Neutrophil (primary cell): ENCODE measurements around the gene TAOK3.

ENCODE experiments used
- H3K27ac ChIP-seq: fragments of 200-600 bp; sonication (generic); 2 replicates; pipeline ENCODE4 v1.5.1; 2016; ENCODE audit warnings: mild to moderate bottlenecking, moderate library complexity
- H3K27me3 ChIP-seq: fragments of 200-600 bp; sonication (generic); 2 replicates; pipeline ENCODE4 v1.6.0; 2016; ENCODE audit warnings: mild to moderate bottlenecking
- H3K36me3 ChIP-seq: fragments of 200-600 bp; sonication (generic); 2 replicates; pipeline ENCODE4 v1.5.1; 2017
- H3K4me1 ChIP-seq, 2 experiments: fragments of 200-600 bp in 1 of 2; sonication (generic) in 1 of 2; 1 replicate in 1 of 2; 2 replicates in 1 of 2; pipeline versions ENCODE4 v1.5.1 to v1.6.1; 2013 to 2016; ENCODE audit warnings: low read depth in 1 of 2, low read length in 1 of 2, mild to moderate bottlenecking in 1 of 2, moderate library complexity in 1 of 2; ENCODE audit not compliant: control insufficient read depth in 1 of 2, insufficient read depth in 1 of 2
- H3K4me3 ChIP-seq, 2 experiments: fragments of 200-600 bp in 1 of 2; sonication (generic) in 1 of 2; 1 replicate in 1 of 2; 2 replicates in 1 of 2; pipeline ENCODE4 v1.5.1; 2013 to 2016; ENCODE audit warnings: low read depth in 1 of 2, low read length in 1 of 2, mild to moderate bottlenecking in 1 of 2, moderate library complexity in 1 of 2
- H3K9me3 ChIP-seq: fragments of 200-600 bp; sonication (generic); 2 replicates; pipeline ENCODE4 v1.5.1; 2016
- TF ChIP-seq, protein P1 (sequence below): fragments of 200-600 bp; sonication (generic); IDR thresholded peaks from 2 replicates; pipeline ENCODE4 v1.5.1; 2016; ENCODE audit warnings: antibody characterized with exemption

TAOK3 gene

DNA sequence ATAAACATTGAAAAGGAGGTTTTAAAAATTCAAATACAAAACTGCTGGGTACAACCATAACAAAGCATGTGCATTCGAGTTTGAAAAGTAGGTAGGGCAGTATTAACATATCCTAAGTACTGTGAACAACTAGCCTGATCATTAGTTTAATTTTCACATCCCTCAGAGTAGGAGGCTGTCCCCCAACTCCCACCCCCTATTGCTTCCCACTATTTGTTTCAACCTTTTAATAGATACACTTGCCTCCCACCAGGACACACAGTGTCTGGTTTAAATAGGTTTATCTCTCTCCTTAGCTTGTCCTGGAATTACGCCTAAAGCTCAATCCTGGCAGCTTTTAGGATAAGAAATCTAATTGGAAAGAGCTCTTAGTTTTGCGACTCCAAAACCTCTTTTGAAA lies 2.1 kb downstream of the TAOK3 start:
- H3K27ac ChIP-seq: no peak overlapping the region
- TF ChIP-seq, protein P1, sequence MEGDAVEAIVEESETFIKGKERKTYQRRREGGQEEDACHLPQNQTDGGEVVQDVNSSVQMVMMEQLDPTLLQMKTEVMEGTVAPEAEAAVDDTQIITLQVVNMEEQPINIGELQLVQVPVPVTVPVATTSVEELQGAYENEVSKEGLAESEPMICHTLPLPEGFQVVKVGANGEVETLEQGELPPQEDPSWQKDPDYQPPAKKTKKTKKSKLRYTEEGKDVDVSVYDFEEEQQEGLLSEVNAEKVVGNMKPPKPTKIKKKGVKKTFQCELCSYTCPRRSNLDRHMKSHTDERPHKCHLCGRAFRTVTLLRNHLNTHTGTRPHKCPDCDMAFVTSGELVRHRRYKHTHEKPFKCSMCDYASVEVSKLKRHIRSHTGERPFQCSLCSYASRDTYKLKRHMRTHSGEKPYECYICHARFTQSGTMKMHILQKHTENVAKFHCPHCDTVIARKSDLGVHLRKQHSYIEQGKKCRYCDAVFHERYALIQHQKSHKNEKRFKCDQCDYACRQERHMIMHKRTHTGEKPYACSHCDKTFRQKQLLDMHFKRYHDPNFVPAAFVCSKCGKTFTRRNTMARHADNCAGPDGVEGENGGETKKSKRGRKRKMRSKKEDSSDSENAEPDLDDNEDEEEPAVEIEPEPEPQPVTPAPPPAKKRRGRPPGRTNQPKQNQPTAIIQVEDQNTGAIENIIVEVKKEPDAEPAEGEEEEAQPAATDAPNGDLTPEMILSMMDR: no peak
- H3K27me3 ChIP-seq: no peaks in the 10 kb centered on the region
- no peaks in the 10 kb centered on the region for H3K36me3 ChIP-seq
- peak overlapping the region; percentile 79 to 83 for H3K4me3 ChIP-seq
- H3K4me1 ChIP-seq: peaks cover 41 to 42% of the 10 kb centered on the region in 2 experiments
- no peaks in the 10 kb centered on the region for H3K9me3 ChIP-seq

DNA sequence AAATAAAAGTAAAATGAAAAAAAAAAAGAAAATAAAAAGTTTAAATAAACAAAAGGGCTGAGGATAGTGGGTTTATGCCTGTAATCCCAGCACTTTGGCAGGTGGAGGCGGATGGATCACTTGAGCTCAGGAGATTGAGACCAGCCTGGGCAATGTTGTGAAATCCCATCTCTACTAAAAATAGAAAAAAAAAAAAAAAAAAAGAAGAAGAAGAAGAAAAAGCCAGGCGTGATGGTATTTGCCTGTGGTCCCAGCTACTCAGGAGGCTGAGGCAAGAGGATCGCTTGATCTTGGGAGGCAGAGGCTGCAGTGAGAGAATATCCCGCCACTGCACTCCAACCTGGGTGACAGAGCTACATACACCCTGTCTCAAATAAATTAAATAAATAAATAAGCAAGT lies 3.9 kb downstream of the TAOK3 start:
- no peak overlapping the region for H3K4me3 ChIP-seq
- H3K27me3 ChIP-seq: no peaks in the 10 kb centered on the region
- H3K4me1 ChIP-seq: peaks cover 38 to 44% of the 10 kb centered on the region in 2 experiments
- H3K27ac ChIP-seq: no peak overlapping the region
- H3K9me3 ChIP-seq: no peaks in the 10 kb centered on the region
- no peaks in the 10 kb centered on the region for H3K36me3 ChIP-seq
- TF ChIP-seq, protein P1: no peak

DNA sequence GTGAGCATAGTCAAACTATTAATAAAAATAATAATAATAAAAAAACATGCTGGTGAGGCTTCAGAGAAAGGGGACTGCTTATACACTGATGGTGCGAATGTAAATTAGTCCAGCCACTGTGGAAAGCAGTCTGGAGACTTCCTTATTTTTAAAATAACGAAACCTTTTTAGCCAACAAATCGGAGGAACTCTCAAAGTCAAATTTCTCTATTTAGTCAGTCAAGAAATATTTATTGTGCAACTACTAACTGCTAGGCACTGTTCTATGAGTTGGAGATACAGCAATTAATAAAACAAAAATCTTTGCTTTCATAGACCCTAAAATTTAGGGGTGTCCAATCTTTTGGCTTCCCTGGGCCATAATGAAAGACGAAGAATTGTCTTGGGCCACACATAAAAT lies 10.8 kb downstream of the TAOK3 start:
- peaks cover 62 to 64% of the 10 kb centered on the region in 2 experiments for H3K4me1 ChIP-seq
- TF ChIP-seq, protein P1: no peak
- peak overlapping the region in 1 of 2 experiments; percentile 17 for H3K4me3 ChIP-seq
- no peaks in the 10 kb centered on the region for H3K27me3 ChIP-seq
- H3K9me3 ChIP-seq: no peaks in the 10 kb centered on the region
- H3K36me3 ChIP-seq: no peaks in the 10 kb centered on the region
- H3K27ac ChIP-seq: peak overlapping the region; percentile 68

DNA sequence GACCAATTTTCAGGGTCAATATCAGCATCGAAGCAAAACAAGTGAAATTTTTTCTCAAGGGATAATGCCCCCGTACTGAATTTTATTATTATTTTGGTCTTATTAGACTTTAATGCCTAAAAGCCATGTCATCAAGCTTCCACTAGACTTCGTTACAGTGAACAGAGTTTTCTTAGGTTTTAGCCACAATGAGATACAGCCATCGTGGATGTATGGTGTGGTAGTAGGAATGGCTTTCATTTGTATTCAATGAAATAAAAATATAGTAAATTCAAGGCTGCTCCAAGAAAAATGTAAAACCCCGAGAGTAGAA lies 11.7 kb downstream of the TAOK3 start:
- Histone ChIP-seq H3K4me1 (peaks cover 71 to 72% of the 10 kb centered on the region in 2 experiments), H3K4me3 (no peak overlapping the region), H3K27ac (peak overlapping the region; percentile 68), H3K27me3 (no peaks in the 10 kb centered on the region), H3K36me3 (no peaks in the 10 kb centered on the region), H3K9me3 (no peaks in the 10 kb centered on the region)
- TF ChIP-seq, protein P1: no peak

DNA sequence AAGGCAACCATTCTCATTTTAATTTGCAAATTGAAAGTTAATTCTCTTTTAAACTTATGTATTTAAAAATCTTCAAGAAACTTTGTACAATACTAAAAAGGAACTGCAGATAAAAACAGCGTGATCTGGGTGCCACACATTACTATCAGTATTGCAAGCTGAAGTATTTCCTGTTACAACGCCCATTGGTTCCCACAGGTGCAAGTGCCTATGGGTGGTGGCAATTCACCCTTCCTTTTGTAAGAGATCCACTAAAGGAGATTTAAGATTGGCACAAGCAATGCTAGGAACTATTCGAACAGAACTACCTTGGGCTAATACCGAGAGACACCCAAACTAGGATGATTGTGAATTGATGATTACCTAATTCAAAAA lies 13.2 kb downstream of the TAOK3 start:
- TF ChIP-seq, protein P1: no peak
- Histone ChIP-seq H3K27me3 (no peaks in the 10 kb centered on the region), H3K4me1 (peaks cover 72 to 74% of the 10 kb centered on the region in 2 experiments), H3K9me3 (no peaks in the 10 kb centered on the region), H3K27ac (peak overlapping the region; percentile 85), H3K4me3 (peak overlapping the region; percentile 24 to 43), H3K36me3 (no peaks in the 10 kb centered on the region)
